HEK293 (cell line): ENCODE measurements around the gene VPS13C.

Experiments used
- CTCF ChIA-PET: fragments of 350-600 bp; formaldehyde crosslinking; extraction: SDS; loops from one replicate; lab custom pipeline; 2021; ENCODE audit warnings: antibody characterized with exemption; lab: Yijun Ruan, JAX
- POLR2A ChIA-PET: fragments of 300-600 bp; formaldehyde crosslinking; extraction: SDS; loops from one replicate; lab custom pipeline; 2020; ENCODE audit warnings: antibody characterized with exemption, inconsistent platforms; lab: Yijun Ruan, JAX
- H3K27ac ChIP-seq: fragments of 200-500 bp; sonication (Bioruptor generic); 2 replicates; pipeline ENCODE4 v1.5.1; 2014; ENCODE audit warnings: low read depth, low read length, control low read depth, inconsistent platforms; ENCODE audit errors: extremely low read depth
- H3K36me3 ChIP-seq, 2 experiments: fragments of 200-500 bp in 1 of 2; sonication (Bioruptor generic) in 1 of 2; 1 replicate in 1 of 2; 2 replicates in 1 of 2; pipeline ENCODE4 v1.5.1; 2014 to 2017; ENCODE audit warnings: inconsistent platforms in 2 of 2, low read length in 2 of 2; ENCODE audit not compliant: control insufficient read depth in 2 of 2, insufficient read depth in 1 of 2
- H3K4me1 ChIP-seq: fragments of 200-500 bp; sonication (Bioruptor generic); 2 replicates; pipeline ENCODE4 v1.5.1; 2014; ENCODE audit warnings: mild to moderate bottlenecking, low read length, inconsistent platforms; ENCODE audit not compliant: control insufficient read depth, insufficient read depth
- H3K4me3 ChIP-seq: 2 replicates; pipeline ENCODE4 v1.5.1; 2011; ENCODE audit warnings: low read depth, mild to moderate bottlenecking, control low read depth, low read length, moderate library complexity
- H3K9me3 ChIP-seq: fragments of 200-500 bp; sonication (Bioruptor generic); 2 replicates; pipeline ENCODE4 v1.5.1; 2014; ENCODE audit warnings: low read depth, low read length, inconsistent platforms; ENCODE audit not compliant: control insufficient read depth, insufficient read depth
- GLIS1 ChIP-seq: fragments of 450-650 bp; formaldehyde crosslinking; IDR thresholded peaks from 2 replicates; pipeline ENCODE4 v1.5.1; 2016; ENCODE audit warnings: missing biosample characterization, missing genetic modification characterization
- HOXA7 ChIP-seq: sonication (generic); formaldehyde crosslinking; IDR thresholded peaks from 2 replicates; pipeline ENCODE4 v1.8.1; 2022; ENCODE audit warnings: missing genetic modification reagents, borderline replicate concordance
- KLF7 ChIP-seq: fragments of 450-650 bp; formaldehyde crosslinking; IDR thresholded peaks from 2 replicates; pipeline ENCODE4 v1.5.1; 2016; ENCODE audit warnings: missing biosample characterization, missing genetic modification characterization, borderline replicate concordance
- REST ChIP-seq: fragments of 450-650 bp; formaldehyde crosslinking; IDR thresholded peaks from 2 replicates; pipeline ENCODE4 v1.5.1; 2016; ENCODE audit warnings: missing biosample characterization, missing genetic modification characterization
- SCRT1 ChIP-seq: fragments of 450-650 bp; formaldehyde crosslinking; IDR thresholded peaks from 2 replicates; pipeline ENCODE4 v1.5.1; 2016; ENCODE audit warnings: missing biosample characterization, missing genetic modification characterization, borderline replicate concordance
- SETDB1 ChIP-seq: IDR thresholded peaks from one replicate; pipeline ENCODE4 v1.6.1; 2017; ENCODE audit warnings: mild to moderate bottlenecking, low read length, moderate library complexity, mixed read lengths; ENCODE audit not compliant: insufficient read length
- TCF7L2 ChIP-seq: IDR thresholded peaks from 2 replicates; pipeline ENCODE4 v1.6.1; 2011; ENCODE audit warnings: low read depth, mild to moderate bottlenecking, inconsistent platforms, low read length, moderate library complexity, borderline replicate concordance
- WT1 ChIP-seq: fragments of 450-650 bp; formaldehyde crosslinking; IDR thresholded peaks from 2 replicates; pipeline ENCODE4 v1.5.1; 2016; ENCODE audit warnings: missing biosample characterization, missing genetic modification characterization
- ZBTB21 ChIP-seq: fragments of 450-650 bp; formaldehyde crosslinking; IDR thresholded peaks from 2 replicates; pipeline ENCODE4 v1.5.1; 2017; ENCODE audit warnings: missing biosample characterization, missing genetic modification characterization
- ZNF175 ChIP-seq: fragments of 450-650 bp; formaldehyde crosslinking; IDR thresholded peaks from 2 replicates; pipeline ENCODE4 v1.5.1; 2016; ENCODE audit warnings: missing biosample characterization, missing genetic modification characterization
- ZNF23 ChIP-seq: fragments of 450-650 bp; formaldehyde crosslinking; IDR thresholded peaks from 2 replicates; pipeline ENCODE4 v1.5.1; 2016; ENCODE audit warnings: missing biosample characterization, missing genetic modification characterization, borderline replicate concordance
- ZNF26 ChIP-seq: fragments of 450-650 bp; formaldehyde crosslinking; IDR thresholded peaks from 2 replicates; pipeline ENCODE4 v1.5.1; 2016; ENCODE audit warnings: missing biosample characterization, missing genetic modification characterization
- ZNF274 ChIP-seq, 2 experiments: fragments of 200-500 bp in 1 of 2; fragments of 450-650 bp in 1 of 2; sonication (Bioruptor generic) in 1 of 2; formaldehyde crosslinking in 1 of 2; IDR thresholded peaks; 2 replicates each; pipeline versions ENCODE4 v1.5.1 to v1.6.1; 2014 to 2016; ENCODE audit warnings: borderline replicate concordance in 1 of 2, inconsistent platforms in 1 of 2, low read length in 1 of 2, missing biosample characterization in 1 of 2, missing genetic modification characterization in 1 of 2
- ZNF280C ChIP-seq: fragments of 450-650 bp; formaldehyde crosslinking; IDR thresholded peaks from 2 replicates; pipeline ENCODE4 v1.5.1; 2016; ENCODE audit warnings: missing biosample characterization, missing genetic modification characterization
- ZNF341 ChIP-seq: fragments of 450-650 bp; formaldehyde crosslinking; IDR thresholded peaks from 2 replicates; pipeline ENCODE4; 2016; ENCODE audit warnings: low read depth, missing biosample characterization, missing genetic modification characterization
- ZNF394 ChIP-seq: fragments of 450-650 bp; formaldehyde crosslinking; IDR thresholded peaks from 2 replicates; pipeline ENCODE4 v1.5.1; 2016; ENCODE audit warnings: missing biosample characterization, missing genetic modification characterization, mild to moderate bottlenecking, moderate library complexity, borderline replicate concordance
- ZNF423 ChIP-seq: fragments of 450-650 bp; formaldehyde crosslinking; IDR thresholded peaks from 2 replicates; pipeline ENCODE4 v1.5.1; 2016; ENCODE audit warnings: missing biosample characterization, missing genetic modification characterization
- ZNF580 ChIP-seq: fragments of 450-650 bp; formaldehyde crosslinking; IDR thresholded peaks from 2 replicates; pipeline ENCODE4 v1.5.1; 2016; ENCODE audit warnings: missing biosample characterization, missing genetic modification characterization
- ZNF621 ChIP-seq: fragments of 450-650 bp; formaldehyde crosslinking; IDR thresholded peaks from 2 replicates; pipeline ENCODE4 v1.5.1; 2017; ENCODE audit warnings: missing biosample characterization, missing genetic modification characterization
- ZNF660 ChIP-seq: fragments of 450-650 bp; IDR thresholded peaks from 2 replicates; pipeline ENCODE4 v1.5.1; 2018; ENCODE audit warnings: missing biosample characterization, mild to moderate bottlenecking, missing genetic modification characterization
- ZNF843 ChIP-seq: fragments of 450-650 bp; formaldehyde crosslinking; IDR thresholded peaks from 2 replicates; pipeline ENCODE4 v1.5.1; 2016; ENCODE audit warnings: missing biosample characterization, missing genetic modification characterization
- ZSCAN5A ChIP-seq: fragments of 450-650 bp; formaldehyde crosslinking; IDR thresholded peaks from 2 replicates; pipeline ENCODE4 v1.5.1; 2016; ENCODE audit warnings: missing biosample characterization, missing genetic modification characterization

VPS13C gene

GRCh38 chr15:62027916-62028315 lies 32.3 kb downstream of the VPS13C start:
- Histone ChIP-seq H3K4me3 (no peak overlapping the region), H3K27ac (no peak overlapping the region), H3K4me1 (no peaks in the 10 kb centered on the region), H3K9me3 (no peaks in the 10 kb centered on the region), H3K36me3 (no peaks in the 10 kb centered on the region)
- TF ChIP-seq ZNF660 (tag by site-specific recombination): no peak
- TF ChIP-seq ZSCAN5A (tag by site-specific recombination): no peak
- TF ChIP-seq ZNF274 (IDR thresholded peaks at IDR 0.05; ENCODE audit: low read length): no peak
- TF ChIP-seq ZNF274 (tag by site-specific recombination; IDR thresholded peaks at IDR 0.05; ENCODE audit: borderline replicate concordance): no peak
- no peak for TF ChIP-seq ZNF341
- TF ChIP-seq SCRT1 (tag by site-specific recombination): no peak
- TF ChIP-seq KLF7 (tag by site-specific recombination): no peak
- TF ChIP-seq ZNF175 (tag by site-specific recombination): no peak
- CTCF ChIA-PET: interaction anchor here (0.6 kb wide), 1 partner anchor 62 kb away, joined by 5 read pairs; no protein-coding TSS in a partner anchor
- POLR2A ChIA-PET: no interaction called here

GRCh38 chr15:62027263-62027565 lies 33.0 kb downstream of the VPS13C start:
- no peak for TF ChIP-seq ZNF26 (tag by site-specific recombination)
- TF ChIP-seq ZNF621 (tag by site-specific recombination): no peak
- no peak for TF ChIP-seq ZNF580 (tag by site-specific recombination)
- Histone ChIP-seq H3K36me3 (no peaks in the 10 kb centered on the region), H3K4me3 (no peak overlapping the region), H3K27ac (no peak overlapping the region), H3K9me3 (no peaks in the 10 kb centered on the region), H3K4me1 (no peaks in the 10 kb centered on the region)
- POLR2A ChIA-PET: no interaction called here
- CTCF ChIA-PET: no interaction called here

GRCh38 chr15:62026487-62027262 lies 33.6 kb downstream of the VPS13C start:
- no peak overlapping the region for H3K27ac ChIP-seq
- no peak for TF ChIP-seq GLIS1
- TF ChIP-seq WT1 (tag by site-specific recombination): no peak
- no peak for TF ChIP-seq TCF7L2
- no peak for TF ChIP-seq ZNF23 (tag by site-specific recombination)
- no peak for TF ChIP-seq HOXA7 (CRISPR knock-in tag)
- no peak for TF ChIP-seq ZNF843 (tag by site-specific recombination)
- TF ChIP-seq ZNF394: no peak
- TF ChIP-seq SETDB1: no peak
- TF ChIP-seq ZNF423: no peak
- TF ChIP-seq REST (tag by site-specific recombination): no peak
- no peak for TF ChIP-seq ZBTB21
- TF ChIP-seq ZNF280C (tag by site-specific recombination): no peak
- no peaks in the 10 kb centered on the region for H3K36me3 ChIP-seq
- H3K4me3 ChIP-seq: no peak overlapping the region
- H3K9me3 ChIP-seq: no peaks in the 10 kb centered on the region
- POLR2A ChIA-PET: no interaction called here
- H3K4me1 ChIP-seq: no peaks in the 10 kb centered on the region
- CTCF ChIA-PET: no interaction called here
